H1 (cell line): ENCODE measurements around the gene IPO9. TPM values are rescaled to one million over a fixed set of nuclear protein-coding genes. Genes with fewer than 3 reads are reported as not detected.

Experiments
- CTCF ChIA-PET: fragments of 300-600 bp; sonication (Branson Sonifier 250); formaldehyde crosslinking; loops from one replicate; lab custom pipeline; 2021; ENCODE audit not compliant: partially characterized antibody; lab: Charles Lee
- POLR2A ChIA-PET: fragments of 300-600 bp; sonication (Branson Sonifier 250); formaldehyde crosslinking; loops from one replicate; lab custom pipeline; 2021; ENCODE audit warnings: inconsistent platforms; ENCODE audit not compliant: partially characterized antibody; lab: Charles Lee
- DNase-seq, 2 experiments: peaks; one replicate each; pipeline versions ENCODE4 v3.0.0 to v3.0.0-alpha.2; 2010 to 2022; ENCODE audit warnings: low spot score in 2 of 2, low read depth in 1 of 2, mixed read lengths in 1 of 2
- FAIRE-seq: peaks from 2 replicates; lab custom pipeline; 2011; peaks lifted over from hg19 to GRCh38; lab: Jason Lieb, UNC
- H2AFZ ChIP-seq: 2 replicates; pipeline ENCODE4 v1.8.1; 2012; ENCODE audit warnings: low read length, inconsistent platforms
- H2AK5ac ChIP-seq: 2 replicates; pipeline ENCODE4 v1.6.1; 2013; ENCODE audit warnings: low read depth, low read length
- H2BK120ac ChIP-seq: replicated peaks from 2 replicates; pipeline ENCODE3; 2013; ENCODE audit warnings: low read depth, low read length, inconsistent platforms
- H2BK12ac ChIP-seq: 2 replicates; pipeline ENCODE4 v1.6.1; 2013; ENCODE audit warnings: low read depth, low read length
- H2BK15ac ChIP-seq: 2 replicates; pipeline ENCODE4 v1.6.1; 2013; ENCODE audit warnings: low read length
- H2BK20ac ChIP-seq: 2 replicates; pipeline ENCODE4 v1.6.1; 2013; ENCODE audit warnings: low read length
- H2BK5ac ChIP-seq: 2 replicates; pipeline ENCODE4 v1.6.1; 2013; ENCODE audit warnings: low read depth, low read length
- H3K14ac ChIP-seq: 2 replicates; pipeline ENCODE4 v1.6.1; 2013; ENCODE audit warnings: inconsistent platforms; ENCODE audit not compliant: insufficient read length
- H3K18ac ChIP-seq: 2 replicates; pipeline ENCODE4 v1.6.1; 2013; ENCODE audit warnings: low read length; ENCODE audit errors: extremely low read depth
- H3K23ac ChIP-seq: 2 replicates; pipeline ENCODE4 v1.6.1; 2013; ENCODE audit warnings: inconsistent platforms; ENCODE audit not compliant: insufficient read length
- H3K23me2 ChIP-seq: 2 replicates; pipeline ENCODE4 v1.6.1; 2013; ENCODE audit warnings: low read depth, low read length
- H3K27ac ChIP-seq: 2 replicates; pipeline ENCODE4 v1.6.1; 2011; ENCODE audit warnings: low read depth, low read length, inconsistent platforms
- H3K27me3 ChIP-seq, 4 experiments: replicated peaks in 1 of 4; 1 replicate in 1 of 4; 2 replicates in 3 of 4; pipeline versions ENCODE4 v1.6.1 to v1.8.1; 2011 to 2013; ENCODE audit warnings: low read length in 3 of 4, mild to moderate bottlenecking in 3 of 4, inconsistent platforms in 2 of 4, mixed read lengths in 2 of 4, moderate library complexity in 1 of 4; ENCODE audit not compliant: control insufficient read depth in 3 of 4, insufficient read depth in 3 of 4; ENCODE audit errors: extremely low read depth in 1 of 4
- H3K36me3 ChIP-seq, 4 experiments: 2 replicates each; pipeline versions ENCODE4 v1.6.1 to v1.8.1; 2011 to 2013; ENCODE audit warnings: mild to moderate bottlenecking in 4 of 4, low read length in 3 of 4, moderate library complexity in 2 of 4, control low read depth in 1 of 4, inconsistent platforms in 1 of 4; ENCODE audit not compliant: insufficient read depth in 4 of 4, control insufficient read depth in 2 of 4
- H3K4ac ChIP-seq: replicated peaks from 2 replicates; pipeline ENCODE3; 2013; ENCODE audit warnings: low read length, low read depth, mixed read lengths, inconsistent platforms; ENCODE audit not compliant: insufficient read length
- H3K4me1 ChIP-seq, 4 experiments: replicated peaks in 1 of 4; 1 replicate in 1 of 4; 2 replicates in 3 of 4; pipeline versions ENCODE4 v1.6.1 to v1.8.1; 2011 to 2013; ENCODE audit warnings: low read length in 3 of 4, inconsistent platforms in 2 of 4, mixed read lengths in 1 of 4; ENCODE audit not compliant: insufficient read depth in 4 of 4, control insufficient read depth in 3 of 4
- H3K4me2 ChIP-seq, 2 experiments: 2 replicates each; pipeline versions ENCODE4 v1.6.1 to v1.8.1; 2011 to 2013; ENCODE audit warnings: low read depth in 2 of 2, low read length in 2 of 2, control low read depth in 1 of 2, inconsistent platforms in 1 of 2, mild to moderate bottlenecking in 1 of 2; ENCODE audit not compliant: insufficient read depth in 1 of 2
- H3K4me3 ChIP-seq, 4 experiments: fragments of 200-600, 300-600 bp in 1 of 4; sonication (generic), shearing (Covaris generic), sonication (Bioruptor Twin) in 1 of 4; 2 replicates each; pipeline versions ENCODE4 v1.5.1 to v1.8.1; 2011 to 2016; ENCODE audit warnings: low read length in 4 of 4, low read depth in 3 of 4, control low read depth in 2 of 4, inconsistent platforms in 2 of 4, mild to moderate bottlenecking in 2 of 4, mixed read lengths in 1 of 4, moderate library complexity in 1 of 4; ENCODE audit not compliant: insufficient read depth in 2 of 4; ENCODE audit errors: extremely low read depth in 1 of 4
- H3K56ac ChIP-seq: replicated peaks from 2 replicates; pipeline ENCODE3; 2013; ENCODE audit warnings: low read depth, mild to moderate bottlenecking, mixed read lengths, low read length, inconsistent platforms; ENCODE audit not compliant: insufficient read length
- H3K79me1 ChIP-seq: 2 replicates; pipeline ENCODE4 v1.6.1; 2013; ENCODE audit warnings: low read depth, low read length, control low read depth
- H3K79me2 ChIP-seq, 2 experiments: 2 replicates each; pipeline versions ENCODE4 v1.6.1 to v1.8.1; 2012 to 2013; ENCODE audit warnings: low read length in 2 of 2, mild to moderate bottlenecking in 2 of 2, inconsistent platforms in 1 of 2; ENCODE audit not compliant: insufficient read depth in 2 of 2, control insufficient read depth in 1 of 2
- H3K9ac ChIP-seq, 4 experiments: replicated peaks in 1 of 4; 1 replicate in 1 of 4; 2 replicates in 3 of 4; pipeline versions ENCODE4 v1.6.1 to v1.8.1; 2011 to 2013; ENCODE audit warnings: low read depth in 3 of 4, low read length in 3 of 4, control low read depth in 2 of 4, mild to moderate bottlenecking in 2 of 4, moderate library complexity in 2 of 4, inconsistent platforms in 1 of 4; ENCODE audit errors: extremely low read depth in 1 of 4
- H3K9me3 ChIP-seq, 2 experiments: 2 replicates each; pipeline versions ENCODE4 v1.6.1 to v1.8.1; 2012 to 2013; ENCODE audit warnings: mild to moderate bottlenecking in 2 of 2, moderate library complexity in 2 of 2, control low read depth in 1 of 2, inconsistent platforms in 1 of 2, low read depth in 1 of 2, low read length in 1 of 2, mixed read lengths in 1 of 2; ENCODE audit not compliant: insufficient read depth in 2 of 2
- H4K20me1 ChIP-seq, 2 experiments: replicated peaks in 1 of 2; 2 replicates each; pipeline versions ENCODE3 to v1.8.1; 2011 to 2013; ENCODE audit warnings: inconsistent platforms in 2 of 2, low read length in 2 of 2, mild to moderate bottlenecking in 1 of 2; ENCODE audit not compliant: insufficient read depth in 2 of 2, control insufficient read depth in 1 of 2
- H4K5ac ChIP-seq: 2 replicates; pipeline ENCODE4 v1.6.1; 2013; ENCODE audit warnings: low read length, low read depth, mixed read lengths, inconsistent platforms; ENCODE audit not compliant: insufficient read length
- H4K8ac ChIP-seq: 2 replicates; pipeline ENCODE4 v1.8.0; 2013; ENCODE audit warnings: mild to moderate bottlenecking, moderate library complexity, low read length, inconsistent platforms; ENCODE audit not compliant: insufficient read depth; ENCODE audit errors: extremely low read depth
- H4K91ac ChIP-seq: replicated peaks from 2 replicates; pipeline ENCODE3; 2013; ENCODE audit warnings: low read length, mixed read lengths, inconsistent platforms; ENCODE audit not compliant: insufficient read length
- ATF2 ChIP-seq: IDR thresholded peaks from 2 replicates; pipeline ENCODE4 v1.6.1; 2012; ENCODE audit warnings: low read length, inconsistent platforms
- ATF3 ChIP-seq: IDR thresholded peaks from 2 replicates; pipeline ENCODE4 v1.6.1; 2011; ENCODE audit warnings: low read depth, mild to moderate bottlenecking, low read length; ENCODE audit not compliant: insufficient read depth
- CBX8 ChIP-seq: fragments of 300-800, 300-1000 bp; sonication (generic); IDR thresholded peaks from 2 replicates; pipeline ENCODE4 v1.7.1; 2016; ENCODE audit warnings: low read depth, low read length, borderline replicate concordance
- CREB1 ChIP-seq: IDR thresholded peaks from 2 replicates; pipeline ENCODE4 v1.6.1; 2012; ENCODE audit warnings: inconsistent platforms
- CTBP2 ChIP-seq: IDR thresholded peaks from 2 replicates; pipeline ENCODE4 v1.7.0; 2011; ENCODE audit warnings: borderline replicate concordance, mild to moderate bottlenecking, moderate library complexity, mixed read lengths, low read length; ENCODE audit not compliant: insufficient read depth, insufficient read length
- EGR1 ChIP-seq: IDR thresholded peaks from 2 replicates; pipeline ENCODE4 v1.6.1; 2011; ENCODE audit warnings: low read depth, low read length, borderline replicate concordance
- JUN ChIP-seq: IDR thresholded peaks from 2 replicates; pipeline ENCODE4 v1.6.1; 2011; ENCODE audit warnings: low read depth, mild to moderate bottlenecking, improper control_type of control experiment, low read length
- RNF2 ChIP-seq: fragments of 200-900, 300-1000 bp; sonication (generic); IDR thresholded peaks from 2 replicates; pipeline ENCODE4 v1.7.1; 2016; ENCODE audit warnings: borderline replicate concordance, low read depth, mild to moderate bottlenecking, antibody characterized with exemption, low read length; ENCODE audit not compliant: poor library complexity, severe bottlenecking; ENCODE audit errors: missing control alignments
- SP4 ChIP-seq: IDR thresholded peaks from 2 replicates; pipeline ENCODE4 v1.6.1; 2012; ENCODE audit warnings: low read length, inconsistent platforms
- SRF ChIP-seq: IDR thresholded peaks from 2 replicates; pipeline ENCODE4 v1.6.1; 2011; ENCODE audit warnings: mild to moderate bottlenecking, low read depth, low read length, moderate library complexity
- TBP ChIP-seq: IDR thresholded peaks from 2 replicates; pipeline ENCODE4 v1.6.1; 2011; ENCODE audit warnings: low read depth, low read length, improper control_type of control experiment
- ZNF274 ChIP-seq: IDR thresholded peaks from 2 replicates; pipeline ENCODE4 v1.7.0; 2012; ENCODE audit warnings: low read length, borderline replicate concordance; ENCODE audit errors: extremely low read depth
- WGBS, 2 experiments: shearing (Covaris generic) in 1 of 2; methylation state at CpG; one replicate each; pipeline versions ENCODE4 v1.1.6 to v1.1.7; 2013 to 2015; ENCODE audit warnings: low lambda C conversion rate in 2 of 2, mixed read lengths in 2 of 2, inconsistent platforms in 1 of 2, low coverage in 1 of 2, missing lambda C conversion rate in 1 of 2; ENCODE audit not compliant: insufficient replicate concordance in 2 of 2, insufficient coverage in 1 of 2, insufficient read length in 1 of 2; ENCODE audit errors: extremely low coverage in 1 of 2, missing lambda C conversion rate in 1 of 2; 5-methylcytosine and 5-hydroxymethylcytosine counted together
- polyA plus RNA-seq, 7 experiments: library from polyadenylated mRNA; depleted of rRNA in 3 of 7; stranded (reverse) in 5 of 7; unstranded in 2 of 7; fragments of >200 nt in 5 of 7; fragments of 200-250 nt in 2 of 7; gene quantifications; 1 replicate in 5 of 7; 2 replicates in 1 of 7; 4 replicates in 1 of 7; pipeline versions ENCODE4 v1.2.1 to v1.2.3, GENCODE V29; 2011 to 2013; ENCODE audit warnings: missing spikeins in 2 of 7, mixed read lengths in 2 of 7
- total RNA-seq: library from RNA; stranded (reverse); fragmentation: NEBNext Ultra II Directional; extraction: Animal tissue kit (Norgen Biotek cat#: 25700); gene quantifications from 2 replicates; pipeline ENCODE4 v1.2.1, GENCODE V29; 2021

The IPO9 gene
- total and polyA plus RNA-seq, 2 of the 8 experiments (the other 6 are each of a cell fraction or from before 2014, with no cell fraction given) = 61.0 to 122 TPM

- no peak overlapping the region for H2BK5ac ChIP-seq
- TF ChIP-seq SP4 (no peak), CTBP2 (no peak), ZNF274 (no peak), JUN (no peak), ATF3 (no peak), RNF2 (no peak), EGR1 (no peak), CBX8 (no peak), TBP (no peak), CREB1 (no peak), ATF2 (no peak), SRF (no peak)
Measured at GRCh38 chr1:201900476-201900875, 71.5 kb downstream of the IPO9 start.

More at GRCh38 chr1:201900476-201900875, 71.5 kb downstream of the IPO9 start:
- Histone ChIP-seq H3K23me2 (no peaks in the 10 kb centered on the region), H3K9ac (no peak overlapping the region), H2BK12ac (no peak overlapping the region), H4K5ac (no peak overlapping the region), H3K36me3 (no peaks in the 10 kb centered on the region), H3K14ac (no peak overlapping the region), H3K4me3 (no peak overlapping the region), H2BK20ac (no peak overlapping the region), H2AK5ac (no peak overlapping the region), H3K27ac (no peak overlapping the region), H3K18ac (no peak overlapping the region), H4K91ac (no peak overlapping the region), H2BK15ac (no peak overlapping the region), H3K79me2 (no peaks in the 10 kb centered on the region), H4K20me1 (no peaks in the 10 kb centered on the region), H3K9me3 (no peaks in the 10 kb centered on the region), H3K23ac (no peak overlapping the region), H2BK120ac (no peak overlapping the region), H3K4me2 (no peak overlapping the region), H3K79me1 (no peaks in the 10 kb centered on the region), H2AFZ (no peak overlapping the region), H3K27me3 (no peaks in the 10 kb centered on the region), H3K56ac (no peak overlapping the region), H3K4me1 (peaks cover 0 to 2% (median 2%) of the 10 kb centered on the region in 4 experiments; a peak in 2 of 7 replicates), H4K8ac (no peak overlapping the region), H3K4ac (no peak overlapping the region)
- POLR2A ChIA-PET = interaction anchor here (1.0 to 1.7 kb wide), 3 partner anchors 19 to 71 kb away, joined by 3 to 5 read pairs (median 4); no protein-coding TSS in a partner anchor
- FAIRE-seq (no peak), DNase-seq (no peak)
- WGBS, 2 experiments = 85% methylated on average over 5 of the region's 5 CpGs; no CpG with 5 or more reads in 1 of the 2 experiments
- CTCF ChIA-PET = interaction anchor here (0.6 to 0.7 kb wide), 3 partner anchors 13 to 59 kb away, joined by 3 read pairs; no protein-coding TSS in a partner anchor
